IMR-90 (cell line): ENCODE measurements around the gene RNF103. TPM values are rescaled to one million over a fixed set of nuclear protein-coding genes. Genes with fewer than 3 reads are reported as not detected.

Experiments
- ATAC-seq: fragments of 200-7000 bp; cut with Tn5 transposase; 2 replicates; pipeline ENCODE4 v1.9.1; 2020; ENCODE audit warnings: low read depth, mild to moderate bottlenecking, moderate library complexity
- BruUV-seq: library from RNA; stranded (reverse); fragments of 400-500 nt; replicated peaks from 2 replicates; lab custom pipeline; 2021; lab: Mats Ljungman, UMichigan
- CTCF ChIA-PET: fragments of 300-600 bp; formaldehyde crosslinking; extraction: SDS; loops from one replicate; lab custom pipeline; 2021; ENCODE audit warnings: antibody characterized with exemption; lab: Yijun Ruan, JAX
- POLR2A ChIA-PET: fragments of 300-600 bp; sonication (Branson Sonifier 250); formaldehyde crosslinking; loops from one replicate; lab custom pipeline; 2022; ENCODE audit warnings: antibody characterized with exemption; ENCODE audit not compliant: unreplicated experiment; lab: Charles Lee
- DNase-seq: peaks from one replicate; pipeline ENCODE4 v3.0.0; 2013
- H2AFZ ChIP-seq: replicated peaks from 2 replicates; pipeline ENCODE3; 2013; ENCODE audit warnings: low read length, mild to moderate bottlenecking; ENCODE audit not compliant: poor library complexity
- H2AK5ac ChIP-seq: 2 replicates; pipeline ENCODE4 v1.6.1; 2013; ENCODE audit warnings: low read depth, low read length, inconsistent platforms
- H2AK9ac ChIP-seq: replicated peaks from 2 replicates; pipeline ENCODE3; 2013; ENCODE audit warnings: mild to moderate bottlenecking, low read depth, low read length, moderate library complexity; ENCODE audit not compliant: poor library complexity
- H2BK120ac ChIP-seq: 2 replicates; pipeline ENCODE4 v1.6.1; 2013; ENCODE audit warnings: low read depth, low read length, inconsistent platforms
- H2BK15ac ChIP-seq: 3 replicates; pipeline ENCODE4 v1.6.1; 2013; ENCODE audit warnings: low read depth, low read length, inconsistent platforms
- H2BK20ac ChIP-seq: 2 replicates; pipeline ENCODE4 v1.6.1; 2013; ENCODE audit warnings: low read depth, mild to moderate bottlenecking, inconsistent platforms, low read length, moderate library complexity
- H2BK5ac ChIP-seq: 2 replicates; pipeline ENCODE4 v1.6.1; 2013; ENCODE audit warnings: mild to moderate bottlenecking, low read depth, low read length, inconsistent platforms; ENCODE audit not compliant: poor library complexity, severe bottlenecking
- H3K14ac ChIP-seq: replicated peaks from 2 replicates; pipeline ENCODE4 v1.6.1; 2013; ENCODE audit warnings: low read depth, low read length, inconsistent platforms
- H3K18ac ChIP-seq: 2 replicates; pipeline ENCODE4 v1.6.1; 2013; ENCODE audit warnings: low read depth, low read length, control low read depth
- H3K23ac ChIP-seq: 2 replicates; pipeline ENCODE4 v1.6.1; 2013; ENCODE audit warnings: low read depth, low read length, inconsistent platforms
- H3K27ac ChIP-seq: 2 replicates; pipeline ENCODE4 v1.5.1; 2013; ENCODE audit warnings: mild to moderate bottlenecking, control low read depth, low read length; ENCODE audit not compliant: insufficient read depth
- H3K27me3 ChIP-seq: 2 replicates; pipeline ENCODE4 v1.6.1; 2013; ENCODE audit warnings: low read length; ENCODE audit not compliant: control insufficient read depth, insufficient read depth
- H3K36me3 ChIP-seq: 2 replicates; pipeline ENCODE4 v1.6.1; 2013; ENCODE audit warnings: low read length, mixed read lengths; ENCODE audit not compliant: control insufficient read depth, insufficient read depth
- H3K4ac ChIP-seq: 2 replicates; pipeline ENCODE4 v1.6.1; 2013; ENCODE audit warnings: low read depth, low read length, inconsistent platforms
- H3K4me1 ChIP-seq: 2 replicates; pipeline ENCODE4 v1.6.1; 2013; ENCODE audit warnings: low read length, mixed read lengths; ENCODE audit not compliant: control insufficient read depth, insufficient read depth
- H3K4me2 ChIP-seq: 2 replicates; pipeline ENCODE4 v1.6.1; 2013; ENCODE audit warnings: low read depth, mild to moderate bottlenecking, control low read depth, low read length, moderate library complexity
- H3K4me3 ChIP-seq: 2 replicates; pipeline ENCODE4 v1.5.1; 2013; ENCODE audit warnings: low read depth, mild to moderate bottlenecking, control low read depth, low read length, moderate library complexity; ENCODE audit not compliant: insufficient read depth
- H3K56ac ChIP-seq: 2 replicates; pipeline ENCODE4 v1.6.1; 2013; ENCODE audit warnings: low read length, inconsistent platforms; ENCODE audit not compliant: insufficient read depth; ENCODE audit errors: extremely low read depth
- H3K79me1 ChIP-seq, 2 experiments: 2 replicates each; pipeline ENCODE4 v1.6.1; 2013; ENCODE audit warnings: low read length in 2 of 2, inconsistent platforms in 1 of 2, low read depth in 1 of 2
- H3K9ac ChIP-seq: 2 replicates; pipeline ENCODE4 v1.6.1; 2013; ENCODE audit warnings: low read depth, low read length, control low read depth
- H3K9me1 ChIP-seq: 2 replicates; pipeline ENCODE4 v1.6.1; 2013; ENCODE audit warnings: low read length, inconsistent platforms; ENCODE audit not compliant: insufficient read depth
- H3K9me3 ChIP-seq: 2 replicates; pipeline ENCODE4 v1.6.1; 2013; ENCODE audit warnings: low read length; ENCODE audit not compliant: control insufficient read depth, insufficient read depth
- H4K20me1 ChIP-seq: 2 replicates; pipeline ENCODE4 v1.6.1; 2013; ENCODE audit warnings: low read length, inconsistent platforms; ENCODE audit not compliant: insufficient read depth
- H4K5ac ChIP-seq: 2 replicates; pipeline ENCODE4 v1.6.1; 2013; ENCODE audit warnings: mild to moderate bottlenecking, low read depth, low read length, control low read depth
- H4K8ac ChIP-seq, 2 experiments: 2 replicates each; pipeline ENCODE4 v1.6.1; 2013; ENCODE audit warnings: low read depth in 2 of 2, low read length in 2 of 2, control low read depth in 1 of 2, inconsistent platforms in 1 of 2
- H4K91ac ChIP-seq: 2 replicates; pipeline ENCODE4 v1.6.1; 2013; ENCODE audit warnings: low read depth, low read length, inconsistent platforms; ENCODE audit not compliant: insufficient read depth
- BHLHE40 ChIP-seq: fragments of 150-350 bp; IDR thresholded peaks from 2 replicates; pipeline ENCODE4 v1.6.1; 2016; ENCODE audit warnings: mild to moderate bottlenecking, low read depth, low read length
- CEBPB ChIP-seq: IDR thresholded peaks from 2 replicates; pipeline ENCODE4 v1.6.1; 2012; ENCODE audit warnings: low read depth, low read length, improper control_type of control experiment
- CHD1 ChIP-seq: IDR thresholded peaks from 2 replicates; pipeline ENCODE4 v1.6.1; 2012; ENCODE audit warnings: low read depth, low read length, improper control_type of control experiment
- FOS ChIP-seq: fragments of 150-350 bp; IDR thresholded peaks from 2 replicates; pipeline ENCODE4 v1.6.1; 2016; ENCODE audit warnings: low read depth, low read length
- MAFK ChIP-seq: IDR thresholded peaks from 2 replicates; pipeline ENCODE4 v1.6.1; 2012; ENCODE audit warnings: low read depth, low read length, improper control_type of control experiment
- MAZ ChIP-seq: IDR thresholded peaks from 2 replicates; pipeline ENCODE4 v1.6.1; 2012; ENCODE audit warnings: low read depth, mild to moderate bottlenecking, low read length, improper control_type of control experiment, moderate library complexity, borderline replicate concordance
- MXI1 ChIP-seq: IDR thresholded peaks from 2 replicates; pipeline ENCODE4 v1.6.1; 2012; ENCODE audit warnings: low read depth, mild to moderate bottlenecking, low read length, moderate library complexity, borderline replicate concordance
- NFE2L2 ChIP-seq: fragments of 150-350 bp; IDR thresholded peaks from 2 replicates; pipeline ENCODE4 v1.6.1; 2016; ENCODE audit warnings: low read depth, mild to moderate bottlenecking, low read length
- POLR2A ChIP-seq: IDR thresholded peaks from 2 replicates; pipeline ENCODE4 v1.6.1; 2012; ENCODE audit warnings: mild to moderate bottlenecking, low read depth, low read length
- RAD21 ChIP-seq: IDR thresholded peaks from 2 replicates; pipeline ENCODE4 v1.6.1; 2012; ENCODE audit warnings: low read length, improper control_type of control experiment
- RCOR1 ChIP-seq: IDR thresholded peaks from 2 replicates; pipeline ENCODE4 v1.6.1; 2012; ENCODE audit warnings: mild to moderate bottlenecking, low read length, improper control_type of control experiment; ENCODE audit not compliant: insufficient replicate concordance
- RFX5 ChIP-seq: IDR thresholded peaks from 2 replicates; pipeline ENCODE4 v1.8.0; 2012; ENCODE audit warnings: low read depth, mild to moderate bottlenecking, low read length, moderate library complexity
- SMC3 ChIP-seq: fragments of 150-350 bp; IDR thresholded peaks from 2 replicates; pipeline ENCODE4 v1.6.1; 2016; ENCODE audit warnings: low read depth, mild to moderate bottlenecking, antibody characterized with exemption, low read length, moderate library complexity
- WGBS, 2 experiments: methylation state at CpG; one replicate each; pipeline versions ENCODE4 v1.1.5 to v1.1.7; 2013; ENCODE audit warnings: missing lambda C conversion rate in 2 of 2; ENCODE audit not compliant: insufficient read length in 1 of 2; ENCODE audit errors: extremely low coverage in 2 of 2; 5-methylcytosine and 5-hydroxymethylcytosine counted together
- dilution Hi-C: fragments of 300-500 bp; cut with HindIII; formaldehyde crosslinking; loops from one replicate; pipeline ENCODE4 v1.14.3; 2018; ENCODE audit warnings: low sequenced_read_pairs; ENCODE audit not compliant: unreplicated experiment
- in situ Hi-C: fragments of 300-500 bp; cut with MboI; formaldehyde crosslinking; loops from 3 replicates; pipeline ENCODE4 v1.14.3; 2019; ENCODE audit warnings: low sequenced_read_pairs, inconsistent platforms, mixed read lengths
- intact Hi-C: fragments of 100-400 bp; cut with micrococcal nuclease; formaldehyde crosslinking; loops from 2 replicates; pipeline ENCODE4 v1.10.0; 2022
- polyA plus RNA-seq, 3 experiments: library from polyadenylated mRNA; depleted of rRNA; stranded (reverse); fragments of >200 nt; gene quantifications; 2 replicates each; pipeline ENCODE4 v1.2.3, GENCODE V29; 2012; ENCODE audit warnings: low replicate concordance in 1 of 3
- total RNA-seq: library from RNA; depleted of rRNA; stranded (reverse); fragments of >200 nt; gene quantifications from 2 replicates; pipeline ENCODE4 v1.2.3, GENCODE V29; 2012
- TF ChIP-seq, protein P1 (sequence below): fragments of 150-350 bp; IDR thresholded peaks from 2 replicates; pipeline ENCODE4 v1.6.1; 2017; ENCODE audit warnings: mild to moderate bottlenecking, antibody characterized with exemption, low read length, low read depth
- TF ChIP-seq, protein P2 (sequence below): fragments of 150-350 bp; IDR thresholded peaks from 2 replicates; pipeline ENCODE4 v1.6.1; 2016; ENCODE audit warnings: low read depth, mild to moderate bottlenecking, low read length, moderate library complexity, borderline replicate concordance
- TF ChIP-seq, protein P3 (sequence below): conservative IDR thresholded peaks from 2 replicates; pipeline ENCODE4 v1.5.1; 2012; ENCODE audit warnings: mild to moderate bottlenecking, low read depth, low read length, improper control_type of control experiment

RNF103 gene
- total and polyA plus RNA-seq, 2 of the 4 experiments (the other 2 are of a cell fraction): 5.6 to 7.2 TPM

DNA sequence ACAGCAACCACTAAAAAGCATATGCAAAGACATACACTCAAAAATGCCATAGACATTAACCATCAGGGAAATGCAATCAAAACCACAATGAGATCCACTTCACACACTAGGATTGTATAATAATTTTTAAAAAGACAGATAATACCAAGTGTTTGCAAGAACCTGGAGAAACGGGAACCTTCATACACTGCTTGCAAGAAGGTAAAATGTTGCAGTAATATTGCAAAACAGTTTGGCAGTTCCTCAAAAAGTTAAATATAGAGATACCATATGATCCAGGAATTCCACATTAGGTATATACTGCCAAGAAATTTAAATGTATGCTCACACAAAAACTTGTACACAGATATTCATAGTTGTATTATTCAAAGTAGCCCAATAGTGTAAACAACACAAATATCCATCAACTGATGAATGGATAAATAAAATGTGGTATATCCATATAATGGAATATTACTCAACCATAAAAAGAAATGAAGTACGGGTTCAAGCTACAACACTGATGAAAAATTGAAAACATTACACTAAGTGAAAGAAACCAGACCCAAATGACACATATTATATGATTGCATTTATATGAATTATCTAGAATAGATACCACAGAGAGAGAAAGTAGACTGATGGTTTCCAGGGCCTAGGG lies 45.7 kb downstream of the RNF103 start:
- Histone ChIP-seq H3K56ac (no peak overlapping the region), H2BK15ac (no peak overlapping the region), H2BK5ac (no peak overlapping the region), H2AFZ (no peak overlapping the region), H3K36me3 (no peaks in the 10 kb centered on the region), H3K27ac (no peak overlapping the region), H4K8ac (no peak overlapping the region), H3K4ac (no peak overlapping the region), H3K9ac (no peak overlapping the region), H2AK5ac (no peak overlapping the region), H3K14ac (no peak overlapping the region), H4K91ac (no peak overlapping the region), H3K4me2 (no peak overlapping the region), H3K27me3 (no peaks in the 10 kb centered on the region; the same call in none of the 2 replicates), H4K5ac (no peak overlapping the region), H3K79me1 (no peaks in the 10 kb centered on the region), H4K20me1 (no peaks in the 10 kb centered on the region), H3K4me3 (no peak overlapping the region), H3K4me1 (no peaks in the 10 kb centered on the region), H3K9me1 (no peaks in the 10 kb centered on the region), H3K23ac (no peak overlapping the region), H3K18ac (no peak overlapping the region), H2BK20ac (no peak overlapping the region), H3K9me3 (no peaks in the 10 kb centered on the region), H2BK120ac (no peak overlapping the region), H2AK9ac (no peak overlapping the region)
- POLR2A ChIA-PET: no interaction called here
- dilution Hi-C loops (no loop called here), intact Hi-C loops (no loop called here), in situ Hi-C loops (no loop called here)
- no peak for DNase-seq
- TF ChIP-seq RAD21: no peak
- no peak for TF ChIP-seq MAZ
- no peak for TF ChIP-seq CHD1
- no peak for TF ChIP-seq MAFK
- TF ChIP-seq MXI1: no peak
- TF ChIP-seq NFE2L2: no peak
- no peak for TF ChIP-seq POLR2A
- TF ChIP-seq, protein P1, sequence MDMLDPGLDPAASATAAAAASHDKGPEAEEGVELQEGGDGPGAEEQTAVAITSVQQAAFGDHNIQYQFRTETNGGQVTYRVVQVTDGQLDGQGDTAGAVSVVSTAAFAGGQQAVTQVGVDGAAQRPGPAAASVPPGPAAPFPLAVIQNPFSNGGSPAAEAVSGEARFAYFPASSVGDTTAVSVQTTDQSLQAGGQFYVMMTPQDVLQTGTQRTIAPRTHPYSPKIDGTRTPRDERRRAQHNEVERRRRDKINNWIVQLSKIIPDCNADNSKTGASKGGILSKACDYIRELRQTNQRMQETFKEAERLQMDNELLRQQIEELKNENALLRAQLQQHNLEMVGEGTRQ: no peak
- TF ChIP-seq RFX5: no peak
- TF ChIP-seq BHLHE40: no peak
- TF ChIP-seq FOS: no peak
- TF ChIP-seq SMC3: no peak
- no peak for TF ChIP-seq CEBPB
- no peak for TF ChIP-seq RCOR1
- TF ChIP-seq, protein P2, sequence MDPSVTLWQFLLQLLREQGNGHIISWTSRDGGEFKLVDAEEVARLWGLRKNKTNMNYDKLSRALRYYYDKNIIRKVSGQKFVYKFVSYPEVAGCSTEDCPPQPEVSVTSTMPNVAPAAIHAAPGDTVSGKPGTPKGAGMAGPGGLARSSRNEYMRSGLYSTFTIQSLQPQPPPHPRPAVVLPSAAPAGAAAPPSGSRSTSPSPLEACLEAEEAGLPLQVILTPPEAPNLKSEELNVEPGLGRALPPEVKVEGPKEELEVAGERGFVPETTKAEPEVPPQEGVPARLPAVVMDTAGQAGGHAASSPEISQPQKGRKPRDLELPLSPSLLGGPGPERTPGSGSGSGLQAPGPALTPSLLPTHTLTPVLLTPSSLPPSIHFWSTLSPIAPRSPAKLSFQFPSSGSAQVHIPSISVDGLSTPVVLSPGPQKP: no peak
- TF ChIP-seq, protein P3, sequence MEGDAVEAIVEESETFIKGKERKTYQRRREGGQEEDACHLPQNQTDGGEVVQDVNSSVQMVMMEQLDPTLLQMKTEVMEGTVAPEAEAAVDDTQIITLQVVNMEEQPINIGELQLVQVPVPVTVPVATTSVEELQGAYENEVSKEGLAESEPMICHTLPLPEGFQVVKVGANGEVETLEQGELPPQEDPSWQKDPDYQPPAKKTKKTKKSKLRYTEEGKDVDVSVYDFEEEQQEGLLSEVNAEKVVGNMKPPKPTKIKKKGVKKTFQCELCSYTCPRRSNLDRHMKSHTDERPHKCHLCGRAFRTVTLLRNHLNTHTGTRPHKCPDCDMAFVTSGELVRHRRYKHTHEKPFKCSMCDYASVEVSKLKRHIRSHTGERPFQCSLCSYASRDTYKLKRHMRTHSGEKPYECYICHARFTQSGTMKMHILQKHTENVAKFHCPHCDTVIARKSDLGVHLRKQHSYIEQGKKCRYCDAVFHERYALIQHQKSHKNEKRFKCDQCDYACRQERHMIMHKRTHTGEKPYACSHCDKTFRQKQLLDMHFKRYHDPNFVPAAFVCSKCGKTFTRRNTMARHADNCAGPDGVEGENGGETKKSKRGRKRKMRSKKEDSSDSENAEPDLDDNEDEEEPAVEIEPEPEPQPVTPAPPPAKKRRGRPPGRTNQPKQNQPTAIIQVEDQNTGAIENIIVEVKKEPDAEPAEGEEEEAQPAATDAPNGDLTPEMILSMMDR: no peak
- WGBS, 2 experiments: no CpG with 5 or more reads among the region's 2 CpGs
- no peak for ATAC-seq
- CTCF ChIA-PET: no interaction called here
- BruUV-seq: no TSS peak
